Measurements from ENCODE around the gene GSE1. TPM values are rescaled to one million over a fixed set of nuclear protein-coding genes. Genes with fewer than 3 reads are reported as not detected.

Gene GSE1
- total RNA-seq, 1 experiment from 2014 or later, result 124 TPM

DNA sequence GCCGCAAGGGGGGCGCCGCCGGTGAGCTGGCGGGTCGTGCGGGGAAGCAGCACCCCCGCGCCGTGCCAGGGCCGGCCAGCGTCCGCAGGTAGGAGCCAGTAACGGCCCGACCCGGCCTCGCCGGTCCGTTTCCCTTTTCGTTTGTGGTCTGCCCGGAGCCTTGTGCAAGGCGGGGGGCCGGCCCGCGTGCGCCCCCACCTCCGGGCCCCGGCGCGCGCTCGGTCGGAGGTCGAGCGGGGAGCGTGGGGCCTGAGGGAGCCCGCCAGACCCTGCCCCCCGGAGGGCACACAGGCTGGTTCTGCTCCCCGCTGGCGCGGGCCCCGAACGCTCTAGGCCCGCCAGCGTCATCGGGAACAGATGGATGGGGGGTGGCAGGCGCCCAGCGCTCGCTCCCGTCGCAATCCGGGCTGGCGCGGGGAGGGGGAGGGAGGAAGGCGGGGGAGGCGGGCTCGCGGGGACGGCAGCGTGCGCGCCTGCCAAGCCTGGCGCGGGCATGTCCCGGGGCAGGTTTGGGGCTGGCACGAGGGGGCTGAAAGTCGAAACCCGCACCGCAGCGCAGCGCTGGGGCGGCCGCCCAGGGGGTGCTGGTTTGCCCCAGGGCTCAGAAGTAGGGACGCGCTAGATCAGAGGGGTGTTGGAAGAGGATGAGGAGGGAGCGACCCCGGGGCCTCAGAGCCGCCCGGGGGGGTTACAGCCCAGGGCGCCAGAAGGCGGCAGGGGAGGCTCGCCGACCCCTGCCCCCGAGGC lies 1.5 kb upstream of the GSE1 start:
- H3K36me3 Mint-ChIP-seq, result no peaks in the 10 kb centered on the region
- POLR2A ChIA-PET, result interaction anchor here (1.4 to 3.3 kb wide), 4 partner anchors 33 to 54 kb away, joined by 7 to 20 read pairs (median 8); no protein-coding TSS in a partner anchor
- peaks cover 50% of the 10 kb centered on the region for H3K4me1 Mint-ChIP-seq
- H3K4me3 Mint-ChIP-seq, result peak overlapping the region; percentile 60
- CTCF ChIA-PET, result interaction anchor here (0.6 to 9.0 kb wide), 23 partner anchors 10 to 358 kb away, joined by 3 to 160 read pairs (median 4); no protein-coding TSS in a partner anchor
- DNase-seq (ENCODE audit: low spot score), result peak; percentile 76
- no peaks in the 10 kb centered on the region for H3K9me3 Mint-ChIP-seq
- no peak for ATAC-seq
- H3K27me3 Mint-ChIP-seq (ENCODE audit: low read depth), result peaks cover 17% of the 10 kb centered on the region
- no peak overlapping the region for H3K27ac Mint-ChIP-seq
- TF ChIP-seq, protein P1, sequence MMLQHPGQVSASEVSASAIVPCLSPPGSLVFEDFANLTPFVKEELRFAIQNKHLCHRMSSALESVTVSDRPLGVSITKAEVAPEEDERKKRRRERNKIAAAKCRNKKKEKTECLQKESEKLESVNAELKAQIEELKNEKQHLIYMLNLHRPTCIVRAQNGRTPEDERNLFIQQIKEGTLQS (CRISPR knock-in tag; conservative IDR thresholded peaks at IDR 0.05), result no peak
- TF ChIP-seq ZNF263 (CRISPR knock-in tag; IDR thresholded peaks at IDR 0.05; ENCODE audit: low read depth) (peak; percentile 41; the same call in 1 of the 2 replicates), ZNF138 (CRISPR knock-in tag; conservative IDR thresholded peaks at IDR 0.05) (no peak), OVOL2 (CRISPR knock-in tag; IDR thresholded peaks at IDR 0.05; ENCODE audit: borderline replicate concordance) (no peak), ZNF396 (CRISPR knock-in tag; IDR thresholded peaks at IDR 0.05; ENCODE audit: borderline replicate concordance) (no peak), ZNF317 (CRISPR knock-in tag; IDR thresholded peaks at IDR 0.05; ENCODE audit: borderline replicate concordance, low read depth) (no peak), NR2C2 (CRISPR knock-in tag; IDR thresholded peaks at IDR 0.05) (no peak), NR1H2 (CRISPR knock-in tag; IDR thresholded peaks at IDR 0.05) (no peak), ZNF671 (CRISPR knock-in tag; IDR thresholded peaks at IDR 0.05) (no peak), TP53 (CRISPR knock-in tag; IDR thresholded peaks at IDR 0.05) (no peak), FOXP1 (CRISPR knock-in tag; IDR thresholded peaks at IDR 0.05; ENCODE audit: borderline replicate concordance) (no peak), CREM (CRISPR knock-in tag; IDR thresholded peaks at IDR 0.05) (no peak), ZNF423 (CRISPR knock-in tag; IDR thresholded peaks at IDR 0.05) (peak; percentile 67), NFATC4 (CRISPR knock-in tag; IDR thresholded peaks at IDR 0.05) (no peak), ZNF121 (CRISPR knock-in tag; IDR thresholded peaks at IDR 0.05) (no peak), JAZF1 (CRISPR knock-in tag; IDR thresholded peaks at IDR 0.05) (no peak)
- TF ChIP-seq, protein P2, sequence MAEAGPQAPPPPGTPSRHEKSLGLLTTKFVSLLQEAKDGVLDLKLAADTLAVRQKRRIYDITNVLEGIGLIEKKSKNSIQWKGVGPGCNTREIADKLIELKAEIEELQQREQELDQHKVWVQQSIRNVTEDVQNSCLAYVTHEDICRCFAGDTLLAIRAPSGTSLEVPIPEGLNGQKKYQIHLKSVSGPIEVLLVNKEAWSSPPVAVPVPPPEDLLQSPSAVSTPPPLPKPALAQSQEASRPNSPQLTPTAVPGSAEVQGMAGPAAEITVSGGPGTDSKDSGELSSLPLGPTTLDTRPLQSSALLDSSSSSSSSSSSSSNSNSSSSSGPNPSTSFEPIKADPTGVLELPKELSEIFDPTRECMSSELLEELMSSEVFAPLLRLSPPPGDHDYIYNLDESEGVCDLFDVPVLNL (CRISPR knock-in tag; IDR thresholded peaks at IDR 0.05; ENCODE audit: borderline replicate concordance, low read depth), result no peak
- TF ChIP-seq, protein P3, sequence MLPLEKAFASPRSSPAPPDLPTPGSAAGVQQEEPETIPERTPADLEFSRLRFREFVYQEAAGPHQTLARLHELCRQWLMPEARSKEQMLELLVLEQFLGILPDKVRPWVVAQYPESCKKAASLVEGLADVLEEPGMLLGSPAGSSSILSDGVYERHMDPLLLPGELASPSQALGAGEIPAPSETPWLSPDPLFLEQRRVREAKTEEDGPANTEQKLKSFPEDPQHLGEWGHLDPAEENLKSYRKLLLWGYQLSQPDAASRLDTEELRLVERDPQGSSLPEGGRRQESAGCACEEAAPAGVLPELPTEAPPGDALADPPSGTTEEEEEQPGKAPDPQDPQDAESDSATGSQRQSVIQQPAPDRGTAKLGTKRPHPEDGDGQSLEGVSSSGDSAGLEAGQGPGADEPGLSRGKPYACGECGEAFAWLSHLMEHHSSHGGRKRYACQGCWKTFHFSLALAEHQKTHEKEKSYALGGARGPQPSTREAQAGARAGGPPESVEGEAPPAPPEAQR (CRISPR knock-in tag; IDR thresholded peaks at IDR 0.05), result no peak
- TF ChIP-seq, protein P4, sequence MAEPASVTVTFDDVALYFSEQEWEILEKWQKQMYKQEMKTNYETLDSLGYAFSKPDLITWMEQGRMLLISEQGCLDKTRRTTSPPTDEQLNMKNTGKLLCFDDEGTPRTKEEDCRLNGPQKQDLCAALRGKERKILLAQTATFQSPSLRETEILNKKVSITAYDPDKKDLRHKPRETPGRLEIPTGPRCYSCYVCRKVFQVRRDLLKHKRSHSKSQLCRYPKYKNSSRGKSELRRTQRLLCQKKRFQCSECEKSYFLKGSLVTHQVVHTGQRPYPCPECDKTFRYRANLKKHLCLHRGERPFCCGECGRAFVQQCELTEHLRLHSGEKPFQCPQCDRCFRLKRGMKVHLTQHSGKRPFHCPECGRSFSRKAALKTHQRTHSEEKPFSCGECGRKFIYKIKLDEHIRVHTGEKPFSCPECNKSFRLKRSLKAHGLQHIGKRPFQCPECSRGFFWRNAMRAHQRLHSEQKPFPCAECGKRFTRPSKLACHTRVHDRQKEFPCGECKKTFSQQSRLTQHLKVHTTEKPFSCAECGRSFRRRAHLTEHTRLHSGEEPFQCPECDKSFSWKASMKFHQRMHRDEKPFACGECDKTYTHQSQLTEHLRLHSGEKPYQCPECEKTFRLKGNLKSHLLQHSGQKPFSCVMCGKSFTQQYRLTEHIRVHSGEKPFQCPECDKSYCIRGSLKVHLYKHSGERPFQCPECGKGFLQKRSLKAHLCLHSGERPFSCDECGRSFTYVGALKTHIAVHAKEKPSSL (CRISPR knock-in tag; conservative IDR thresholded peaks at IDR 0.05), result no peak
- TF ChIP-seq, protein P5, sequence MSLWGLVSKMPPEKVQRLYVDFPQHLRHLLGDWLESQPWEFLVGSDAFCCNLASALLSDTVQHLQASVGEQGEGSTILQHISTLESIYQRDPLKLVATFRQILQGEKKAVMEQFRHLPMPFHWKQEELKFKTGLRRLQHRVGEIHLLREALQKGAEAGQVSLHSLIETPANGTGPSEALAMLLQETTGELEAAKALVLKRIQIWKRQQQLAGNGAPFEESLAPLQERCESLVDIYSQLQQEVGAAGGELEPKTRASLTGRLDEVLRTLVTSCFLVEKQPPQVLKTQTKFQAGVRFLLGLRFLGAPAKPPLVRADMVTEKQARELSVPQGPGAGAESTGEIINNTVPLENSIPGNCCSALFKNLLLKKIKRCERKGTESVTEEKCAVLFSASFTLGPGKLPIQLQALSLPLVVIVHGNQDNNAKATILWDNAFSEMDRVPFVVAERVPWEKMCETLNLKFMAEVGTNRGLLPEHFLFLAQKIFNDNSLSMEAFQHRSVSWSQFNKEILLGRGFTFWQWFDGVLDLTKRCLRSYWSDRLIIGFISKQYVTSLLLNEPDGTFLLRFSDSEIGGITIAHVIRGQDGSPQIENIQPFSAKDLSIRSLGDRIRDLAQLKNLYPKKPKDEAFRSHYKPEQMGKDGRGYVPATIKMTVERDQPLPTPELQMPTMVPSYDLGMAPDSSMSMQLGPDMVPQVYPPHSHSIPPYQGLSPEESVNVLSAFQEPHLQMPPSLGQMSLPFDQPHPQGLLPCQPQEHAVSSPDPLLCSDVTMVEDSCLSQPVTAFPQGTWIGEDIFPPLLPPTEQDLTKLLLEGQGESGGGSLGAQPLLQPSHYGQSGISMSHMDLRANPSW (CRISPR knock-in tag; conservative IDR thresholded peaks at IDR 0.05; ENCODE audit: low read depth), result no peak
- TF ChIP-seq, protein P6, sequence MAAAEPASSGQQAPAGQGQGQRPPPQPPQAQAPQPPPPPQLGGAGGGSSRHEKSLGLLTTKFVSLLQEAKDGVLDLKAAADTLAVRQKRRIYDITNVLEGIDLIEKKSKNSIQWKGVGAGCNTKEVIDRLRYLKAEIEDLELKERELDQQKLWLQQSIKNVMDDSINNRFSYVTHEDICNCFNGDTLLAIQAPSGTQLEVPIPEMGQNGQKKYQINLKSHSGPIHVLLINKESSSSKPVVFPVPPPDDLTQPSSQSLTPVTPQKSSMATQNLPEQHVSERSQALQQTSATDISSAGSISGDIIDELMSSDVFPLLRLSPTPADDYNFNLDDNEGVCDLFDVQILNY (CRISPR knock-in tag; IDR thresholded peaks at IDR 0.05), result peak; percentile 22; the same call in 1 of the 2 replicates
- TF ChIP-seq, protein P7, sequence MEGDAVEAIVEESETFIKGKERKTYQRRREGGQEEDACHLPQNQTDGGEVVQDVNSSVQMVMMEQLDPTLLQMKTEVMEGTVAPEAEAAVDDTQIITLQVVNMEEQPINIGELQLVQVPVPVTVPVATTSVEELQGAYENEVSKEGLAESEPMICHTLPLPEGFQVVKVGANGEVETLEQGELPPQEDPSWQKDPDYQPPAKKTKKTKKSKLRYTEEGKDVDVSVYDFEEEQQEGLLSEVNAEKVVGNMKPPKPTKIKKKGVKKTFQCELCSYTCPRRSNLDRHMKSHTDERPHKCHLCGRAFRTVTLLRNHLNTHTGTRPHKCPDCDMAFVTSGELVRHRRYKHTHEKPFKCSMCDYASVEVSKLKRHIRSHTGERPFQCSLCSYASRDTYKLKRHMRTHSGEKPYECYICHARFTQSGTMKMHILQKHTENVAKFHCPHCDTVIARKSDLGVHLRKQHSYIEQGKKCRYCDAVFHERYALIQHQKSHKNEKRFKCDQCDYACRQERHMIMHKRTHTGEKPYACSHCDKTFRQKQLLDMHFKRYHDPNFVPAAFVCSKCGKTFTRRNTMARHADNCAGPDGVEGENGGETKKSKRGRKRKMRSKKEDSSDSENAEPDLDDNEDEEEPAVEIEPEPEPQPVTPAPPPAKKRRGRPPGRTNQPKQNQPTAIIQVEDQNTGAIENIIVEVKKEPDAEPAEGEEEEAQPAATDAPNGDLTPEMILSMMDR (IDR thresholded peaks at IDR 0.05), result no peak
- TF ChIP-seq, protein P8, sequence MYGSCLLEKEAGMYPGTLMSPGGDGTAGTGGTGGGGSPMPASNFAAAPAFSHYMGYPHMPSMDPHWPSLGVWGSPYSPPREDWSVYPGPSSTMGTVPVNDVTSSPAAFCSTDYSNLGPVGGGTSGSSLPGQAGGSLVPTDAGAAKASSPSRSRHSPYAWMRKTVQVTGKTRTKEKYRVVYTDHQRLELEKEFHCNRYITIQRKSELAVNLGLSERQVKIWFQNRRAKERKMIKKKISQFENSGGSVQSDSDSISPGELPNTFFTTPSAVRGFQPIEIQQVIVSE (CRISPR knock-in tag; IDR thresholded peaks at IDR 0.05; ENCODE audit: borderline replicate concordance), result no peak
